Tibial artery (tissue), 4 donors: ENCODE measurements around the gene NQO1.

Experiments
- DNase-seq, 2 donors: peaks; one replicate each; pipeline ENCODE4 v3.0.0-alpha.2; 2019
- H3K27ac ChIP-seq, 2 donors: fragments of 200-600 bp; sonication (generic) in 1 of 2; 1 replicate in 1 of 2; 2 replicates in 1 of 2; pipeline ENCODE4 v1.5.1; 2018 to 2019; ENCODE audit warnings: mild to moderate bottlenecking in 1 of 2
- H3K27me3 ChIP-seq, 2 donors: fragments of 200-600 bp; sonication (generic) in 1 of 2; one replicate each; pipeline versions ENCODE4 v1.5.1 to v1.6.0; 2016 to 2019
- H3K36me3 ChIP-seq, 3 donors: fragments of 200-600 bp; sonication (generic) in 2 of 3; one replicate each; pipeline ENCODE4 v1.5.1; 2016 to 2019; ENCODE audit warnings: mild to moderate bottlenecking in 2 of 3
- H3K4me1 ChIP-seq, 4 donors: fragments of 200-600 bp; sonication (generic) in 2 of 4; 1 replicate in 3 of 4; 2 replicates in 1 of 4; pipeline ENCODE4 v1.5.1; 2016 to 2019
- H3K4me3 ChIP-seq, 2 donors: fragments of 200-600 bp; sonication (generic) in 1 of 2; 1 replicate in 1 of 2; 2 replicates in 1 of 2; pipeline ENCODE4 v1.5.1; 2018 to 2019; ENCODE audit warnings: mild to moderate bottlenecking in 2 of 2
- H3K9me3 ChIP-seq, 3 donors: fragments of 200-600 bp; sonication (generic) in 1 of 3; one replicate each; pipeline ENCODE4 v1.5.1; 2016 to 2019
- CTCF ChIP-seq, 2 experiments: fragments of 200-600 bp in 1 of 2; fragments of 450-650 bp in 1 of 2; IDR thresholded peaks; one replicate each; pipeline ENCODE4 v1.5.1; 2017 to 2019; ENCODE audit warnings: antibody characterized with exemption in 2 of 2, mild to moderate bottlenecking in 1 of 2, moderate library complexity in 1 of 2
- intact Hi-C: fragments of 100-400 bp; cut with DNase I; formaldehyde crosslinking; loops from one replicate; pipeline ENCODE4 v1.15.0; 2023; ENCODE audit warnings: low total_unique reads

Gene NQO1

GRCh38 chr16:69745959-69746358, 19.6 kb upstream of the NQO1 start:
- peaks cover 75 to 100% (median 94%) of the 10 kb centered on the region in 3 donors for H3K36me3 ChIP-seq
- H3K9me3 ChIP-seq = no peaks in the 10 kb centered on the region
- intact Hi-C loops = no loop called here
- no peaks in the 10 kb centered on the region for H3K27me3 ChIP-seq
- no peak overlapping the region for H3K27ac ChIP-seq
- TF ChIP-seq CTCF (IDR thresholded peaks at IDR 0.05) = no peak
- H3K4me1 ChIP-seq = no peaks in the 10 kb centered on the region
- no peak for DNase-seq
- H3K4me3 ChIP-seq = no peak overlapping the region

GRCh38 chr16:69745232-69745612, 18.9 kb upstream of the NQO1 start:
- TF ChIP-seq CTCF (IDR thresholded peaks at IDR 0.05) = no peak
- H3K9me3 ChIP-seq = no peaks in the 10 kb centered on the region
- no peaks in the 10 kb centered on the region for H3K27me3 ChIP-seq
- no peak overlapping the region for H3K4me3 ChIP-seq
- DNase-seq = no peak
- no peaks in the 10 kb centered on the region for H3K4me1 ChIP-seq
- H3K27ac ChIP-seq = no peak overlapping the region
- H3K36me3 ChIP-seq = peaks cover 69 to 100% (median 87%) of the 10 kb centered on the region in 3 donors
- intact Hi-C loops = no loop called here

GRCh38 chr16:69744363-69745231, 18.2 kb upstream of the NQO1 start:
- peaks cover 63 to 100% (median 82%) of the 10 kb centered on the region in 3 donors for H3K36me3 ChIP-seq
- H3K4me1 ChIP-seq = no peaks in the 10 kb centered on the region
- H3K27me3 ChIP-seq = no peaks in the 10 kb centered on the region
- intact Hi-C loops = no loop called here
- DNase-seq = no peak
- no peaks in the 10 kb centered on the region for H3K9me3 ChIP-seq
- TF ChIP-seq CTCF (IDR thresholded peaks at IDR 0.05) = no peak
- H3K27ac ChIP-seq = no peak overlapping the region
- no peak overlapping the region for H3K4me3 ChIP-seq

- intact Hi-C loops = no loop called here
- H3K4me1 ChIP-seq = no peaks in the 10 kb centered on the region
- H3K4me3 ChIP-seq = no peak overlapping the region
- no peak for TF ChIP-seq CTCF (IDR thresholded peaks at IDR 0.05)
- H3K27ac ChIP-seq = peak overlapping the region in 1 of 2 donors; percentile 10
- H3K36me3 ChIP-seq = peaks cover 40 to 77% (median 58%) of the 10 kb centered on the region in 3 donors
- DNase-seq = peak; percentile 76 to 78
- no peaks in the 10 kb centered on the region for H3K27me3 ChIP-seq
- no peaks in the 10 kb centered on the region for H3K9me3 ChIP-seq
Measured at GRCh38 chr16:69741951-69742904, 15.9 kb upstream of the NQO1 start.

- peaks cover 33 to 70% (median 53%) of the 10 kb centered on the region in 3 donors for H3K36me3 ChIP-seq
- DNase-seq = no peak
- no peaks in the 10 kb centered on the region for H3K9me3 ChIP-seq
- H3K4me3 ChIP-seq = no peak overlapping the region
- TF ChIP-seq CTCF (IDR thresholded peaks at IDR 0.05) = no peak
- peak overlapping the region in 1 of 2 donors; percentile 10 for H3K27ac ChIP-seq
- no peaks in the 10 kb centered on the region for H3K27me3 ChIP-seq
- intact Hi-C loops = no loop called here
- no peaks in the 10 kb centered on the region for H3K4me1 ChIP-seq
Measured at GRCh38 chr16:69741519-69741918, 15.2 kb upstream of the NQO1 start.
